ENCODE data around the gene ZDHHC21. TPM values are rescaled to one million over a fixed set of nuclear protein-coding genes. Genes with fewer than 3 reads are reported as not detected.

ZDHHC21 gene
- total and polyA plus RNA-seq, 2 of the 8 experiments (the other 6 are each of a cell fraction or from before 2014, with no cell fraction given), result 1.9 to 6.0 TPM

DNA sequence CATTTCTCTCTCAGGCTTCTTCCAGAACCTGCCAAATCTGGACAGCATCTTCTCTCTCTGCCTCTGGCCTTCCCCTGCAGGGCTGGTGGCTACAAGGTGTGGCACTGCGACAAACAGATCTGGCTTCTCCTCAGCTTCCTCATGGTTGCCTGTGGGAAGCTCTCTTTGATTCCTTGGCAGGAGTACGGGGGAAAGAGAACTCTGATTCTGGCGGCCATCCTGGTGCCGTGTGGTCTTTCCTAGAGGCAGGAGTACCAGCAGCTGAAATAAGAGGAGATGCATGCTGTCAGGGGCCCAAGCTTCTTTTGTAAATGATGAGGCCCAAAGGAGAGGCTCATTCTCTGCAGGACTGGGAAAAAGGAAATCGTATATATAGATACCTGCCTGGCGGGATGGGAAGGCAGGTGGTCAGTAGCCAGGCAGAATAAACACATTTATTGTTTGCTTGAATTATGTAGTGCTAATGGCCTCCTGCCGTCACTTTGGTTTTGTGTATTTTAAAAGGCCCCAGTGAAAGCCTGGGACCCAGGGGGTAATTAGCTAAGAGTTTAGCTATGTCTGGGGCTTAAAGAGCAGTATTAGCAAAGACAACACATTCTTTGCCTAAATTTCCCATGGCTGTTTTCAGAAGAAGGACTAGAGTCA, 29.3 kb upstream of the ZDHHC21 start, which contains the start of gene CER1:
TSS of gene CER1 (minus strand) at position 343 of the 645 bp plus-strand sequence. CDS start at position 282, 61 bp downstream.
- Histone ChIP-seq H2BK12ac (ENCODE audit: low read depth, low read length) (peak within 1 kb of the TSS; percentile 62), H4K91ac (replicated peaks; ENCODE audit: insufficient read length, low read length) (no peak within 1 kb of the TSS), H3K23me2 (ENCODE audit: low read depth, low read length) (no peaks in the 10 kb centered on the region; the same call in 1 of the 2 replicates), H3K4me2 (ENCODE audit: insufficient read depth in 1 of 2, low read depth in 2 of 2, low read length in 2 of 2) (peak within 1 kb of the TSS; percentile 29 to 64), H3K27me3 (replicated peaks in 1 of 4; ENCODE audit: control insufficient read depth in 3 of 4, extremely low read depth in 1 of 4, insufficient read depth in 3 of 4, low read length in 3 of 4) (peaks cover 35 to 73% (median 46%) of the 10 kb centered on the region in 4 experiments), H3K79me1 (ENCODE audit: low read depth, low read length) (no peaks in the 10 kb centered on the region), H2BK20ac (ENCODE audit: low read length) (no peak within 1 kb of the TSS), H3K79me2 (ENCODE audit: control insufficient read depth in 1 of 2, insufficient read depth in 2 of 2, low read length in 2 of 2) (no peaks in the 10 kb centered on the region), H2AK5ac (ENCODE audit: low read depth, low read length) (peak within 1 kb of the TSS; percentile 61; the same call in 1 of the 2 replicates), H3K23ac (ENCODE audit: insufficient read length) (no peak within 1 kb of the TSS), H3K56ac (replicated peaks; ENCODE audit: insufficient read length, low read depth, low read length) (no peak within 1 kb of the TSS), H2BK120ac (replicated peaks; ENCODE audit: low read depth, low read length) (no peak within 1 kb of the TSS), H3K4me1 (replicated peaks in 1 of 4; ENCODE audit: control insufficient read depth in 3 of 4, insufficient read depth in 4 of 4, low read length in 3 of 4) (peaks cover 4 to 8% (median 6%) of the 10 kb centered on the region in 4 experiments; a peak in 6 of 7 replicates), H2BK5ac (ENCODE audit: low read depth, low read length) (no peak within 1 kb of the TSS), H3K9me3 (ENCODE audit: insufficient read depth in 2 of 2, low read depth in 1 of 2, low read length in 1 of 2) (no peaks in the 10 kb centered on the region), H3K9ac (replicated peaks in 1 of 4; ENCODE audit: extremely low read depth in 1 of 4, low read depth in 3 of 4, low read length in 3 of 4) (no peak within 1 kb of the TSS), H4K8ac (ENCODE audit: extremely low read depth, insufficient read depth, low read length) (no peak within 1 kb of the TSS), H2AFZ (ENCODE audit: low read length) (no peak within 1 kb of the TSS), H3K4me3 (ENCODE audit: extremely low read depth in 1 of 4, insufficient read depth in 2 of 4, low read depth in 3 of 4, low read length in 4 of 4) (peak within 1 kb of the TSS in 1 of 4 experiments; percentile 7; a peak in 1 of 8 replicates), H3K4ac (replicated peaks; ENCODE audit: insufficient read length, low read depth, low read length) (no peak within 1 kb of the TSS), H3K36me3 (ENCODE audit: control insufficient read depth in 2 of 4, insufficient read depth in 4 of 4, low read length in 3 of 4) (no peaks in the 10 kb centered on the region), H3K18ac (ENCODE audit: extremely low read depth, low read length) (no peak within 1 kb of the TSS), H4K20me1 (replicated peaks in 1 of 2; ENCODE audit: control insufficient read depth in 1 of 2, insufficient read depth in 2 of 2, low read length in 2 of 2) (peaks cover 0 to 1% of the 10 kb centered on the region in 2 experiments), H4K5ac (ENCODE audit: insufficient read length, low read depth, low read length) (no peak within 1 kb of the TSS), H3K27ac (ENCODE audit: low read depth, low read length) (no peak within 1 kb of the TSS), H3K14ac (ENCODE audit: insufficient read length) (no peak within 1 kb of the TSS), H2BK15ac (ENCODE audit: low read length) (no peak within 1 kb of the TSS)
- CTCF ChIA-PET (ENCODE audit: partially characterized antibody), result interaction anchor here (0.7 to 2.8 kb wide), 12 partner anchors 11 to 280 kb away, joined by 3 to 11 read pairs (median 3); partner anchors contain the start of gene ZDHHC21
- WGBS, 2 experiments (ENCODE audit: extremely low coverage in 1 of 2, insufficient coverage in 1 of 2, insufficient read length in 1 of 2, insufficient replicate concordance in 2 of 2, low coverage in 1 of 2, low lambda C conversion rate in 2 of 2, missing lambda C conversion rate in 1 of 2), result 15% methylated on average over 7 of the region's 7 CpGs; no CpG with 5 or more reads in 1 of the 2 experiments
- FAIRE-seq, result peak; percentile 28
- DNase-seq (ENCODE audit: low read depth in 1 of 2, low spot score in 2 of 2), result peak; percentile 62 to 82
- POLR2A ChIA-PET (ENCODE audit: partially characterized antibody), result interaction anchor here (0.6 to 3.2 kb wide), 3 partner anchors 29 to 1825 kb away, joined by 3 to 9 read pairs (median 3); partner anchors contain the start of gene ZDHHC21
- TF ChIP-seq EZH2 (IDR thresholded peaks at IDR 0.05; ENCODE audit: low read depth, low read length, severe bottlenecking) (no peak), ATF3 (IDR thresholded peaks at IDR 0.05; ENCODE audit: insufficient read depth, low read depth, low read length) (no peak), JUN (IDR thresholded peaks at IDR 0.05; ENCODE audit: low read depth, low read length) (peak; percentile 83), CEBPB (IDR thresholded peaks at IDR 0.05; ENCODE audit: low read depth, low read length) (no peak), POU5F1 (IDR thresholded peaks at IDR 0.05; ENCODE audit: low read depth, low read length) (no peak), TCF12 (IDR thresholded peaks at IDR 0.05; ENCODE audit: low read depth, low read length) (peak; percentile 77; the same call in 1 of the 2 replicates), BRCA1 (IDR thresholded peaks at IDR 0.05; ENCODE audit: low read depth, low read length) (no peak), CBX8 (IDR thresholded peaks at IDR 0.05; ENCODE audit: borderline replicate concordance, low read depth, low read length) (no peak), HDAC2 (IDR thresholded peaks at IDR 0.05; ENCODE audit: borderline replicate concordance in 1 of 2, low read depth in 2 of 2, low read length in 2 of 2) (peak in 1 of 2 experiments; percentile 68; a peak in 1 of 4 replicates), SP1 (IDR thresholded peaks at IDR 0.05; ENCODE audit: low read depth, low read length) (peak; percentile 79), SUZ12 (IDR thresholded peaks at IDR 0.05; ENCODE audit: low read length) (no peak), SIRT6 (IDR thresholded peaks at IDR 0.05; ENCODE audit: low read length) (no peak)
